Measurements from ENCODE around the gene ERLEC1.
"Not testable (repeated sequence)": the region's sequence is repeated elsewhere in the genome, so short reads cannot be mapped to it uniquely, and the experiment has no call there.

ERLEC1 gene

DNA sequence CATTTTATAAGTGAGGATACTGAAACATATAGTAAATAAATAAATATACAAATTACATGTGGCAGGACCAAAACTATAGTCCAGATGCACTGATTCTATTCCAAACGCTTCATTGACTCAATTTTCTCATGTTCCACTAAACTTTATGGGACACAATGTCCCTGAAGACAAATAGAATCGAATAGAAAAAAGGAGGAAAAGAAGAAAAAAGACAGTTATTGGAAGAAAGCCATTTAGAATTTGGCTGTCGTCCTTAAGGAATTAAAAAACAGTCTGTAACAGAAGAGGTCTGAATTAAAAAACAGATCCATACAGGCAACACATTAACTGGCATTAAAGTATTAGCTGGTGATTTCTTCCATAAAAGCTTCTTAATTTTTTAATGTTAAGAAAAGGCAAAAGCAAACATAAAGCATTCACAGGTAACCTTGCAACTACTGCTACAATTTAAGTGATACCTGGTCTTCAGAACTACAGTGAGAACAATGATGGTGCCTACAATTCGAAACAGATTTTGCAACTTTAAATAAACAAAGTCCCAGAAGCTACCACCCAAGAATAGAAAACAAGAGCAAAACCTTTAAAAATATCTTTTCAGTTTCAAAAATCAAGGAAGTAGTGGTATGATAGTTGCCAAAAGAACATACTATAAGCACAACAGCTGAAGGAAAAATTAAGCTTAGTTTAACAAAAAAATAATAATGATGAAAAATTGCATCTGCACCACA lies 36.6 kb upstream of the ERLEC1 start:
- Histone ChIP-seq H3K4me3 (ENCODE audit: low read depth, low read length) (no peak overlapping the region), H3K4me1 (no peaks in the 10 kb centered on the region), H3K36me3 (no peaks in the 10 kb centered on the region), H3K27me3 (no peaks in the 10 kb centered on the region), H3K9me3 (no peaks in the 10 kb centered on the region)
- TF ChIP-seq, protein P1, sequence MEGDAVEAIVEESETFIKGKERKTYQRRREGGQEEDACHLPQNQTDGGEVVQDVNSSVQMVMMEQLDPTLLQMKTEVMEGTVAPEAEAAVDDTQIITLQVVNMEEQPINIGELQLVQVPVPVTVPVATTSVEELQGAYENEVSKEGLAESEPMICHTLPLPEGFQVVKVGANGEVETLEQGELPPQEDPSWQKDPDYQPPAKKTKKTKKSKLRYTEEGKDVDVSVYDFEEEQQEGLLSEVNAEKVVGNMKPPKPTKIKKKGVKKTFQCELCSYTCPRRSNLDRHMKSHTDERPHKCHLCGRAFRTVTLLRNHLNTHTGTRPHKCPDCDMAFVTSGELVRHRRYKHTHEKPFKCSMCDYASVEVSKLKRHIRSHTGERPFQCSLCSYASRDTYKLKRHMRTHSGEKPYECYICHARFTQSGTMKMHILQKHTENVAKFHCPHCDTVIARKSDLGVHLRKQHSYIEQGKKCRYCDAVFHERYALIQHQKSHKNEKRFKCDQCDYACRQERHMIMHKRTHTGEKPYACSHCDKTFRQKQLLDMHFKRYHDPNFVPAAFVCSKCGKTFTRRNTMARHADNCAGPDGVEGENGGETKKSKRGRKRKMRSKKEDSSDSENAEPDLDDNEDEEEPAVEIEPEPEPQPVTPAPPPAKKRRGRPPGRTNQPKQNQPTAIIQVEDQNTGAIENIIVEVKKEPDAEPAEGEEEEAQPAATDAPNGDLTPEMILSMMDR (IDR thresholded peaks at IDR 0.05; ENCODE audit: low read depth, low read length), result no peak
- DNase-seq, result no peak

DNA sequence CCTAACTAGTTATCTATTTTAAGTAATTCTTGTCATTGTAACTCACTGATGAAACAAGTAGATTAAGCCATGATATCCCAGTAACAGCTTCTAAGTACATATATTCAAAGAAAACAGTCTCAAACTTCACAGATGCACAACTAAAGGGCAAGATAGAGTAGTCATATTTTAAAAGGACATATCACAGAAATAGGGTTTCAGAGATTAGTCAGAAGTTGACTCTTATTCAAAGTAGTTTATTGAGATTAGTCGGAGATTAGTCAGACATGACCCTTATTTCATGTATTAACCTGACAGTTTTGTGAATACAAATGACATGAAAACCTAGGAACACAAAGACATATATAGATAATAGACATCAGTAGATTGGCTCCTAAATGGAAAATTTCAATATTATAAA lies 35.1 kb upstream of the ERLEC1 start:
- Histone ChIP-seq H3K4me3 (ENCODE audit: low read depth, low read length) (no peak overlapping the region), H3K27me3 (no peaks in the 10 kb centered on the region), H3K4me1 (no peaks in the 10 kb centered on the region), H3K36me3 (no peaks in the 10 kb centered on the region), H3K9me3 (no peaks in the 10 kb centered on the region)
- no peak for DNase-seq
- TF ChIP-seq, protein P1 (IDR thresholded peaks at IDR 0.05; ENCODE audit: low read depth, low read length), result no peak

DNA sequence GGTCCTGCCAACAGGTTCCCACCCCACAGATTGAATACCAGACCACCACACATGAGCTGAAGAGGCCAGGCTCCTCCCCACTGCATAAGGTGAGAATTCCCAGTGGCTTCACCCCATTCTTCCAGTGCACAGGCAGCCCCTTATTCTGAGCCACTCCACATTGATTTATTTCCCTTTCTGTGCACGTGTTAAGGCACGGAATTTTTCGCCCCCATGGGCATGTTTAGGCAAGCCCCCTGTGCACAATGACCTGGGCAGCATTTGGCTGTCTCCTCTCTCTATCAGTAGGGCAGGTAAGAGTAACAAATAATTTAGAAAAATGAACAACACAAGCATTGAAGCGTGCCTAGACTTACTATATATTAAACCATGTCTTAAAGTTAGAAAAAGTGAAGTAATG lies 34.5 kb upstream of the ERLEC1 start:
- Histone ChIP-seq H3K4me3 (ENCODE audit: low read depth, low read length) (no peak overlapping the region), H3K9me3 (no peaks in the 10 kb centered on the region), H3K27me3 (no peaks in the 10 kb centered on the region), H3K4me1 (no peaks in the 10 kb centered on the region), H3K36me3 (no peaks in the 10 kb centered on the region)
- no peak for DNase-seq
- TF ChIP-seq, protein P1 (IDR thresholded peaks at IDR 0.05; ENCODE audit: low read depth, low read length), result no peak

DNA sequence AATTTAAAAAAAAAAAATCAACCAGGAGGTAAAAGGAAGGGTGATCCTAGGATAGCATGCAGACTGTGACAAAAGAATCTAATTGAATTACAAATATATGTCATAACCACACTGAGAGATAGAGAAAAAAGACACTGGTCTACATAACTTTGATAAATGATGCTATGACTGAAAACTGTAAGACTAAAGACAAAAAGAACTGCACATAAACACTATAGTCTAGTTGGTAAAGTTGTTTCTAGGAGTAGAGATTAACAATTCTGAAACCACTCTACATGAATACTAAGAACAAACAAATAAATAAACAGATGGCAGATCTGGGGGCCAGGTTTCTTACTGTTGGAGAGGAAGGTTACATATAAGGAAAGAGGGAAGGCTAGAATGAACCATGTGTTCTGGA lies 33.8 kb upstream of the ERLEC1 start:
- Histone ChIP-seq H3K9me3 (no peaks in the 10 kb centered on the region), H3K4me1 (no peaks in the 10 kb centered on the region), H3K4me3 (ENCODE audit: low read depth, low read length) (no peak overlapping the region), H3K27me3 (no peaks in the 10 kb centered on the region), H3K36me3 (no peaks in the 10 kb centered on the region)
- TF ChIP-seq, protein P1 (IDR thresholded peaks at IDR 0.05; ENCODE audit: low read depth, low read length), result no peak
- no peak for DNase-seq

DNA sequence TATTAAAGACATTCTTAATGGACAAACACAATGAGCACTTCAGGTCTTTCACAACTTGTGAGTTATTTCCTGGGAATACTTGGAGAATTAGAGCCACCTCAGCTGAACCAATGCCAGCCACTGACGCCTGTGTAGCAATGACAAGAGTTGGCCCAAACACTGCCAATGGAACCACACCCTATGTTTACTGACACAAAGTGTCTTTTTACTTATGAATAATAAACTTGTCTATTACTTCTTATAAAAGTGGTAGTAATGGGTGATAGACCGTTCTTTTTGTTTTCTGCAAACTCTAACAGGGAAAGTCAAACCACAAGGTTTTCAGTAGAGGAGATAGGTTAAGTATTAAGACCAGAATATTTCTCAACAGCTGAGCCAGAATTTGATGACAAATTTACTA lies 31.7 kb upstream of the ERLEC1 start:
- no peak for DNase-seq
- no peaks in the 10 kb centered on the region for H3K36me3 ChIP-seq
- H3K4me1 ChIP-seq, result no peaks in the 10 kb centered on the region
- TF ChIP-seq, protein P1 (IDR thresholded peaks at IDR 0.05; ENCODE audit: low read depth, low read length), result no peak
- H3K27me3 ChIP-seq, result no peaks in the 10 kb centered on the region
- H3K4me3 ChIP-seq (ENCODE audit: low read depth, low read length), result no peak overlapping the region
- H3K9me3 ChIP-seq, result no peaks in the 10 kb centered on the region

DNA sequence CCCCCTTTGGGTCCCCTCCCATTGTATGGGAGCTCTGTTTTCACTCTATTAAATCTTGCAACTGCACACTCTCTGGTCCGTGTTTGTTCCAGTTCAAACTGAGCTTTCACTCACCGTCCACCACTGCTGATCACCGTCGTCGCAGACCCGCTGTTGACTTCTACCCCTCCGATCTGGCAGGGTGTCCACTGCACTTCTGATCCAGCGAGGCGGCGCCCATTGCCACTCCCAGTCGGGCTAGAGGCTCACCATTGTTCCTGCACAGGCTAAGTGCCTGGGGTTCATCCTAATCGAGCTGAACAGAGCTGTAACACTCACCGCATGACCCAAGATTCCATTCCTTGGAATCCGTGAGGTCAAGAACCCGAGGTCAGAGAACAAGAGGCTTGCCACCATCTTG lies 30.2 kb upstream of the ERLEC1 start:
- no peaks in the 10 kb centered on the region for H3K27me3 ChIP-seq
- TF ChIP-seq, protein P1 (IDR thresholded peaks at IDR 0.05; ENCODE audit: low read depth, low read length), result no peak
- no peaks in the 10 kb centered on the region for H3K4me1 ChIP-seq
- no peak for DNase-seq
- no peaks in the 10 kb centered on the region for H3K36me3 ChIP-seq
- no peaks in the 10 kb centered on the region for H3K9me3 ChIP-seq
- no peak overlapping the region for H3K4me3 ChIP-seq (ENCODE audit: low read depth, low read length)

DNA sequence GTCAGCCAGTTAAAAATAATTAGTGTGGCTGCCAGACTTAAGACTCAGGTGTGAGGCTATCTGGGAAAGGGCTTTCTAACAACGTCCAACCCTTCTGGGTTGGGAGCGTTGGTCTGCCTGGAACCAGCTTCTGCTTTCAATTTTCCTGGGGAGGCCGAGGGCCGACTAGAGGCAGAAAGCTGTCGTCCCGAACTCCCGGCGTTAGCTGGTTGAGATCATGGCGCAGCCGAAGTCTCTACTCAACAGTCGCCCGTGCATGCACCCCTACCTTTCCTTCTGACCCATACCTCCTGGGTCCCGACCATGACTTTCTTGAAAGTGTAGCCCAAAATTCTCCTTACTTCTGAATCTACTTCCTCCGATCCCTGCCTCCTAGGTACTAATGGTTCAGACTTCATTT lies 29.6 kb upstream of the ERLEC1 start:
- not testable (repeated sequence) for DNase-seq; H3K27me3 ChIP-seq; H3K9me3 ChIP-seq; H3K36me3 ChIP-seq; H3K4me1 ChIP-seq; H3K4me3 ChIP-seq (ENCODE audit: low read depth, low read length)

Measured in BE2C (cell line).